Measurements from ENCODE around the gene SYNDIG1. TPM values are rescaled to one million over a fixed set of nuclear protein-coding genes. Genes with fewer than 3 reads are reported as not detected.

Gene SYNDIG1
- total RNA-seq, 2 experiments from 2014 or later = not detected

DNA sequence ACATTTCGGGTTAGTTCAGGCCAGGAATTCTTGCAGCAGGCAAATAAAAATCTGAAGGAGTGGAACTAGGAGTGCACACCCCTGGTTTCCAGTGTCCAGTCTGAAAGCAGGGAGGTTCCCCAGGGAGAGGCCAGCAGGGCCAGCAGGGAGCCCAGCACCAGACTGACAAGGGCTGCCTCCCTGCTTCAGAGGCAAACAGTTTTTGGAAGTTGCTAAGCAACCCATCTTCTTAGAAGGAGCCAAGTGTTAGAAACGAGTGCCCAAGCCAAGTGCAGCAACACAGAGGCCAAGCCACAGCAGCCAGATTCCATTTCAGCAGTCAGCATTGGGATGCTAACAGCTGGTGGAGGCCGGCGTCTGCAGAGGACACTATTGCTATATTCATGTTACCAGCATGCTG is 179.1 kb downstream of the SYNDIG1 start:
- H4K20me1 ChIP-seq (ENCODE audit: insufficient read depth, low read length) = no peaks in the 10 kb centered on the region
- BruUV-seq (replicated peaks) = no TSS peak
- H3K4me1 ChIP-seq (ENCODE audit: insufficient read depth, low read length, poor library complexity, severe bottlenecking) = peaks cover 7% of the 10 kb centered on the region
- no peak for DNase-seq (ENCODE audit: low spot score)
- H2AFZ ChIP-seq (ENCODE audit: low read length) = no peak overlapping the region
- POLR2A ChIA-PET = no interaction called here
- no peak overlapping the region for H3K27ac ChIP-seq (ENCODE audit: low read depth, low read length, poor library complexity, severe bottlenecking)
- intact Hi-C loops (cut with micrococcal nuclease; ENCODE audit: unreplicated experiment) = no loop called here
- TF ChIP-seq EZH2phosphoT487 (IDR thresholded peaks at IDR 0.05; ENCODE audit: borderline replicate concordance, low read depth, low read length) = no peak
- TF ChIP-seq, protein P1, sequence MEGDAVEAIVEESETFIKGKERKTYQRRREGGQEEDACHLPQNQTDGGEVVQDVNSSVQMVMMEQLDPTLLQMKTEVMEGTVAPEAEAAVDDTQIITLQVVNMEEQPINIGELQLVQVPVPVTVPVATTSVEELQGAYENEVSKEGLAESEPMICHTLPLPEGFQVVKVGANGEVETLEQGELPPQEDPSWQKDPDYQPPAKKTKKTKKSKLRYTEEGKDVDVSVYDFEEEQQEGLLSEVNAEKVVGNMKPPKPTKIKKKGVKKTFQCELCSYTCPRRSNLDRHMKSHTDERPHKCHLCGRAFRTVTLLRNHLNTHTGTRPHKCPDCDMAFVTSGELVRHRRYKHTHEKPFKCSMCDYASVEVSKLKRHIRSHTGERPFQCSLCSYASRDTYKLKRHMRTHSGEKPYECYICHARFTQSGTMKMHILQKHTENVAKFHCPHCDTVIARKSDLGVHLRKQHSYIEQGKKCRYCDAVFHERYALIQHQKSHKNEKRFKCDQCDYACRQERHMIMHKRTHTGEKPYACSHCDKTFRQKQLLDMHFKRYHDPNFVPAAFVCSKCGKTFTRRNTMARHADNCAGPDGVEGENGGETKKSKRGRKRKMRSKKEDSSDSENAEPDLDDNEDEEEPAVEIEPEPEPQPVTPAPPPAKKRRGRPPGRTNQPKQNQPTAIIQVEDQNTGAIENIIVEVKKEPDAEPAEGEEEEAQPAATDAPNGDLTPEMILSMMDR (conservative IDR thresholded peaks at IDR 0.05; ENCODE audit: low read length) = no peak
- CTCF ChIA-PET (ENCODE audit: unreplicated experiment) = no interaction called here
- no peaks in the 10 kb centered on the region for H3K79me2 ChIP-seq (ENCODE audit: insufficient read depth, low read depth, low read length)
- H3K4me2 ChIP-seq (ENCODE audit: low read length) = no peak overlapping the region
- no peaks in the 10 kb centered on the region for H3K9me2 ChIP-seq (ENCODE audit: insufficient read depth, low read length)
- H3K9me3 ChIP-seq (ENCODE audit: low read length) = no peaks in the 10 kb centered on the region
- H3K4me3 ChIP-seq (ENCODE audit: low read depth, low read length, poor library complexity, severe bottlenecking) = no peak overlapping the region
- no peaks in the 10 kb centered on the region for H3K36me3 ChIP-seq (ENCODE audit: insufficient read depth, low read length)

DNA sequence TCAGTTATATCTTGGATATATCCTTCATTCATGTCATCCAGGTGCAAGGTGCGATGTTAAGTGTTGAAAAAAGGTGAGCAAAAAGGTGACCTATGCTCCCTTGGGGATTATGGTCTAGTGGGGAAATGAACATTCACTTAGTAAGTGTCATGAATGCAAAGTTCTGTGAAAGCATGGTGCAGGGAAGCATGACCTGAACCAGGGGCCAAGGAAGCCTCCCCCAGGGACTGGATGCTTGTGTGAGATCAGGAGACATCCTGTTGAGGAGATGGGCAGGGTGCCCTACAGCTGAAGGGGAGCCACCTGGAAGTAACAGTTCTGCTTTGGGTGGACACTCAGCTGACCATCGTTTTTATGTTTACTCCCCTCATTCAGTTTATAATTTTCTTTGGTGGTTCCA is 179.5 kb downstream of the SYNDIG1 start:
- H2AFZ ChIP-seq (ENCODE audit: low read length) = no peak overlapping the region
- POLR2A ChIA-PET = no interaction called here
- no TSS peak for BruUV-seq (replicated peaks)
- H3K9me2 ChIP-seq (ENCODE audit: insufficient read depth, low read length) = no peaks in the 10 kb centered on the region
- no peak for DNase-seq (ENCODE audit: low spot score)
- no peak overlapping the region for H3K4me2 ChIP-seq (ENCODE audit: low read length)
- no peaks in the 10 kb centered on the region for H3K36me3 ChIP-seq (ENCODE audit: insufficient read depth, low read length)
- no peaks in the 10 kb centered on the region for H3K9me3 ChIP-seq (ENCODE audit: low read length)
- CTCF ChIA-PET (ENCODE audit: unreplicated experiment) = no interaction called here
- no peak for TF ChIP-seq EZH2phosphoT487 (IDR thresholded peaks at IDR 0.05; ENCODE audit: borderline replicate concordance, low read depth, low read length)
- TF ChIP-seq, protein P1 (conservative IDR thresholded peaks at IDR 0.05; ENCODE audit: low read length) = no peak
- intact Hi-C loops (cut with micrococcal nuclease; ENCODE audit: unreplicated experiment) = no loop called here
- H3K4me1 ChIP-seq (ENCODE audit: insufficient read depth, low read length, poor library complexity, severe bottlenecking) = peaks cover 7% of the 10 kb centered on the region
- no peak overlapping the region for H3K27ac ChIP-seq (ENCODE audit: low read depth, low read length, poor library complexity, severe bottlenecking)
- H4K20me1 ChIP-seq (ENCODE audit: insufficient read depth, low read length) = no peaks in the 10 kb centered on the region
- no peaks in the 10 kb centered on the region for H3K79me2 ChIP-seq (ENCODE audit: insufficient read depth, low read depth, low read length)
- no peak overlapping the region for H3K4me3 ChIP-seq (ENCODE audit: low read depth, low read length, poor library complexity, severe bottlenecking)

DNA sequence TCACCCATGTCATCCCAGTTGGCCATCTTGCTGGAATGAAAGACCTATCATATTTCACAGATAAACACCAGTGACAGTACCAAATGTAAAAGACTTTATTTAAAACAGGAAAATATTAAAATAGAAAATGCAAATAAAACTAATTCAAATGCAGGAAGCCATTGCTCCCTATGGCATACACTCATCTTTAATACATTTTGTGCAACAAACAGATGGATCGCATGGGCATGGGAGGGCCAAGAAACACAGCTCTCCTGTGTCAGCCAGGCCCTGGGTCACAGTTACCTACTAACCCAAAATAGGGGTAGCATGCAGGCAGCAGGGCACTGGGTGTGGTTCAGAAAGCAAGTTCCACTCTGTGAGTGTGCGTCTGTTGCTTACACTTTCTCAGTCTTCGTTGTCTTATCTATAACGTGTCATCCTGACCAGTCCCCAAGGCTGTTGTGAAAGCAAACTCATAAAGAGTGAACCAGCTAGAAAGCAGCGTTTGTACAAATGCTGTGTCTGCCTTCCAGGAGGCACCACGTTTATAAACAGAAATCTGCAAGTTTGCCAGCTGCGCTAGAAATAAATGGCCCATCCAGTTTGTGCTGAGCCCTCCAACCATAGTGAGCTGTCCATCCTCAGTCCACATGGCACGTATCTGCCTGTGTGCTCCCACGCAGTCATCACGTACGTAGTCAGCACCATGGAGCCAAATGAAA is 180.5 kb downstream of the SYNDIG1 start:
- Histone ChIP-seq H3K79me2 (ENCODE audit: insufficient read depth, low read depth, low read length) (no peaks in the 10 kb centered on the region), H3K9me3 (ENCODE audit: low read length) (no peaks in the 10 kb centered on the region), H3K4me2 (ENCODE audit: low read length) (no peak overlapping the region), H2AFZ (ENCODE audit: low read length) (no peak overlapping the region), H3K4me1 (ENCODE audit: insufficient read depth, low read length, poor library complexity, severe bottlenecking) (peaks cover 7% of the 10 kb centered on the region), H3K36me3 (ENCODE audit: insufficient read depth, low read length) (no peaks in the 10 kb centered on the region), H3K9me2 (ENCODE audit: insufficient read depth, low read length) (no peaks in the 10 kb centered on the region), H4K20me1 (ENCODE audit: insufficient read depth, low read length) (no peaks in the 10 kb centered on the region), H3K27ac (ENCODE audit: low read depth, low read length, poor library complexity, severe bottlenecking) (no peak overlapping the region), H3K4me3 (ENCODE audit: low read depth, low read length, poor library complexity, severe bottlenecking) (no peak overlapping the region)
- ChIA-PET CTCF (ENCODE audit: unreplicated experiment) (no interaction called here), POLR2A (interaction anchor here (1.1 kb wide), 1 partner anchor 19 kb away, joined by 3 read pairs; no protein-coding TSS in a partner anchor)
- no TSS peak for BruUV-seq (replicated peaks)
- TF ChIP-seq, protein P1 (conservative IDR thresholded peaks at IDR 0.05; ENCODE audit: low read length) = no peak
- TF ChIP-seq EZH2phosphoT487 (IDR thresholded peaks at IDR 0.05; ENCODE audit: borderline replicate concordance, low read depth, low read length) = no peak
- intact Hi-C loops (cut with micrococcal nuclease; ENCODE audit: unreplicated experiment) = no loop called here
- DNase-seq (ENCODE audit: low spot score) = no peak
